NCI-H1048 (cell line): ENCODE measurements around the gene NKD1.

ENCODE experiments used
- DNase-seq: peaks from one replicate; lab custom pipeline; 2025; lab: John Stamatoyannopoulos, UW

The NKD1 gene

GRCh38 chr16:50537533-50538290, 10.5 kb upstream of the NKD1 start:
- no peak for DNase-seq

- no peak for DNase-seq
These were observed 9.7 kb upstream of the NKD1 start for GRCh38 chr16:50538411-50539052.

GRCh38 chr16:50539053-50539695, 9.0 kb upstream of the NKD1 start:
- DNase-seq = no peak

GRCh38 chr16:50539822-50540710, 8.1 kb upstream of the NKD1 start:
- DNase-seq = no peak

GRCh38 chr16:50540711-50541007, 7.5 kb upstream of the NKD1 start:
- DNase-seq = no peak

- DNase-seq = no peak
These were observed 5.5 kb upstream of the NKD1 start for GRCh38 chr16:50542703-50543102.

GRCh38 chr16:50546125-50546524, 2.1 kb upstream of the NKD1 start:
- DNase-seq = no peak

- DNase-seq = no peak
These were observed 664 bp upstream of the NKD1 start for GRCh38 chr16:50547340-50548124.

- DNase-seq = no peak
These were observed 839 bp downstream of the NKD1 start for GRCh38 chr16:50548909-50549560.

- DNase-seq = no peak
These were observed 1.3 kb downstream of the NKD1 start for GRCh38 chr16:50549561-50549915.

GRCh38 chr16:50550035-50550434, 1.8 kb downstream of the NKD1 start:
- DNase-seq = no peak

GRCh38 chr16:50550866-50551641, 2.9 kb downstream of the NKD1 start:
- no peak for DNase-seq

- no peak for DNase-seq
These were observed 4.4 kb downstream of the NKD1 start for GRCh38 chr16:50552476-50553101.

GRCh38 chr16:50553182-50553710, 5.0 kb downstream of the NKD1 start:
- no peak for DNase-seq

GRCh38 chr16:50553731-50554360, 5.7 kb downstream of the NKD1 start:
- no peak for DNase-seq

- DNase-seq = no peak
These were observed 7.2 kb downstream of the NKD1 start for GRCh38 chr16:50555269-50555875.

GRCh38 chr16:50555952-50556673, 7.9 kb downstream of the NKD1 start:
- no peak for DNase-seq

- DNase-seq = no peak
These were observed 8.8 kb downstream of the NKD1 start for GRCh38 chr16:50557046-50557445.
